T-helper 2 cell (primary cell): Measurements from ENCODE around the gene CSNK2A3.

ENCODE experiments used
- DNase-seq, 5 experiments: peaks; one replicate each; pipeline versions ENCODE4 v3.0.0 to v3.0.0-alpha.2; 2012 to 2022

Gene CSNK2A3

DNA sequence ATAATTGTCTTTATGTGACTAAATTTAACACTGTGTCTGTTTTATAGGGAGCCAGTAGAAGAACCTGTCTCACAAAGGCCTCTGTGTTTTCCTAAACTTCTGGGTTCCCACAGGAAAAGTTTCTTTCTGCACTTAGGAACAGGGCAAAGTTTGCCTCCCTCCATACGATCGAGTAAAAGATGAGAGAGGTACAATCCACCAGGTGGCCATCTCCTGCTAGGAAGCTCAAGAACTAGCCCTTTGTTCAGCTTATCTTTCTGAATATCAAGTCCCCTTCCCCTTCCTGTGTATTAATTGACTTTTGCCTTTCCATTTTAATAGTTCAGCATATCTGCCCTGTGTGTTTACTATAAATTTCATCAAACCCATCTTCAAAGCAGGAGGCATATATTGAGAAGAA lies 18.0 kb downstream of the CSNK2A3 start:
- DNase-seq = no peak

DNA sequence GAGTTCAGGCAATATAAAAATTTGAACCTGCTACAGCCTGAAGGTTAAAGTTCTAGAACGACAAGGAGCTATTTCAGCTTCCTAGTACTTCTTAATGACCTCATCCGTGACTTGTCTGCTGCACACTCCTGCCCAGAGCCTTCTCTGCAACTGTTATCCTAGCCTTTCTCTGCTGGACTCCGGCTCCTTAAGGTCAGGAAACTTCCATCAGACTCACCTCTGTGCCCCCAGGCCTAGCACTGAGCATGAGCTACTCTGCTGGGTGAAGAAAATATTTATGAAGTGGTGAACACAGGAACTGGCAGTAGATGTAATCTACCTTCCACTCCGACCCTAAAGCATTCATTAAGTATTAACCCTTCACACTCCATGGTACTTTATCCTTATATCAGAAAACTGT lies 18.4 kb downstream of the CSNK2A3 start:
- DNase-seq = no peak

DNA sequence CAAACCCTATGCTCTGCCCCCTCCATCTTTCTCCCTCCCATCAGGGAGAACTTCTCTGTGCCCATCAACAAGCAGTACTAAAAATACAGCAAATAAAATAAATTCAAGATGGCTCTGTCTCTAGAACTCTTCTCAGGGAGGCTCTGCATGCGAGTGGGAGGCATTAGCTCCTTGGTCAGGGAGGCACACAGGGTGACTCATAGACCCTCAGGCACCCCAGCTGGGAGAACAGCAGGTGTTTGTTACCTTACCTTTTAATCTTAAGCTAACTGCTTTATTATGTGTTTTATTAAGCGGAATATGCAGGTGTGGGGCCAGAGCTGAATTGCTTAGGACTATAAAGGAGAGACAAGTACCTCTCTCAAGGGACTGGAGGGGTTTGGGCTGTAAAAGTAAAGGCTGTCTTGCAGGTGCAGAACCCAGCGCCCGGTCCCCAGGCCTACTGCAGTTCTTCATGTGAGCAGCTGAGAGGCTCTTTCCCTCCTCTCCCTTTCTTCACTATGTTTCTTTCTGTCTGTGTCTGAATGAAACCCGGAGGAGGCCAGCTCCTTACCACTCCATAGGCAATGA lies 20.8 kb downstream of the CSNK2A3 start:
- DNase-seq = no peak

DNA sequence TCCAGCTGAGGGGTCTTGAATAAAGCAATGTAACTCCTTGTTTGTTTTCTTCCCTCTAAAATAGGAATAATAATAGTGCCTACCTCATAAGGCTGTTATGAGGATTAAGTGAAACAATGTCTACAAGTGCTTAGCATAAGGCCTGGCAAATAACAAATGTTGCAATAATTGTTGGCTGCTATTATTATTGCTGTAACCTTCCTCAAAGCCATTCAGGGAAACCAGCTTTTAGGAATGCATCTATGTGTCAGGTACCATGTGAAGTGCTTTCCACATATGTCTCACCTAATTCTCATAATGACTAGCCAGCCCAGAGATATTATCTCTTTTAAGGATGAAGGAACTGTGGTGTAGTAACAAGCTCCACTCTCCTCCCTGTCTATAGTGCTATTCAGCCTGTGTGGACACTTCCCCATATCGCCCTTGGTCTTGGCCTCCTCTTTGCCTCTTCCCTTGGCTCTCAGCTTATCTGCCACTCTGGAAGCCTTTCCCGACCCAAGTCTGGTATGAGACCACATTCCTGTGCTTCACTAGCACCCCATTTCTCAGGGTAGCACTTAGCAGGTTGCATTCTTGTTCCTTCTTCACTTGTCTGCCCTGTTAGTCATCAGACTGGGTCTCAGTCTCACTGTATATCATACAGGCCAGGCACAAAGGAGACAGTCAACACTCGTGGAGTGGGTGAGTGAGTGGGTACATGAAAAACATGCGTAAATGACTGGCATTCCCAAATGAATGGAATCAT lies 23.8 kb downstream of the CSNK2A3 start:
- no peak for DNase-seq

DNA sequence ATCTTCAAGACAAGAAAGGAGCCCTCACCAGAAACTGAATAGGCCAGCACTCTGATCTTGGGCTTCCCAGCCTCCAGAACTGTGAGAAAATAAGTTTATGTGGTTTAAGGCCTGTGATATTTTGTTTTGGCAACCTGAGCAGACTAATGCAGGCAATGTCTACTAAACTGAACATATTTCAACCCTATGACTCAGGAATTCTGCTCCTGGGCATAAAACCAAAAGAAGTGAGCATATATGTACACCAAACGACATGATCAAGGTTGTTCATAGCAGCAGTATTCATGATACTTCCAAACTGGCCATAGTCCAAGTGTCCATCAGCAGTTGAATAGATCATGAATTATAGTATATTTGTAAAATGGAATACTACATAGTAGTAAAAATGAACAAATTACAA lies 29.0 kb downstream of the CSNK2A3 start:
- DNase-seq = no peak

DNA sequence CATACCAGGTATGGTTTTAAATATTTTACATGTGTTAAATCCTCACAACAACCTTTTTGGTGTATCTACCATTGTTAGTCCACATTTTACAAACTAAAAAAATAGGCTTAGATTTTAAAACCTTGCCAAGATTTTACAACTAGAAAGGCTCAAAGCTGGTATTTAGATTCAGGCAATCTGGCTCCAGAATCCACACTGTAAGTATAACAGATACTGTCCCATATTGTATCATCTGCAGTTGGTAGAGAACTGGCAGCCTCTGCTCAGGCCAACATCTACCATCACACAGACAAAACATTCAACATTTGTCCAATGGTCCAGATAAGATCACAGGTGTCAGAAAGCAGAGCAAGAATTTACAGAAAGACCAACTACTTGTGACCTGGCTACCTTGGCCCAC lies 30.9 kb downstream of the CSNK2A3 start:
- no peak for DNase-seq

DNA sequence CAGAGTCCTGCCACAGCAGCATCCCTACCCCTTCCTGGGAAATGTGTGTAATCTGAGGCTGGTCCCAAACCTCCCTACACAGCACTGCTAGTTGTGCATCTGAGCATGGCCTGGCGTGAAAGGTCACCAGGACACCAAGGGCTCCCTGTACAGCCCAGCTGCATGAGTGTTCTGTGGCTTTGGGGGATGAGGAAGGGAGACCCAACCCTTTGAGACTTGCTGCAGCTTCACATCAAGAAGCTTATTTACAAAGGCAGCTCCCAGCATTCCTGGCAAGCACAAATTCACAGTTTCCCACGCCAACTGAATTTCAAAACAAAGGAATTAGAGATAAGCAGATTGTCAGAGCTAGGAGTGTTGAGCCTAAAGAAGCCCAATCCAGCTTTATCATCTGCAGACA lies 32.2 kb downstream of the CSNK2A3 start:
- no peak for DNase-seq

DNA sequence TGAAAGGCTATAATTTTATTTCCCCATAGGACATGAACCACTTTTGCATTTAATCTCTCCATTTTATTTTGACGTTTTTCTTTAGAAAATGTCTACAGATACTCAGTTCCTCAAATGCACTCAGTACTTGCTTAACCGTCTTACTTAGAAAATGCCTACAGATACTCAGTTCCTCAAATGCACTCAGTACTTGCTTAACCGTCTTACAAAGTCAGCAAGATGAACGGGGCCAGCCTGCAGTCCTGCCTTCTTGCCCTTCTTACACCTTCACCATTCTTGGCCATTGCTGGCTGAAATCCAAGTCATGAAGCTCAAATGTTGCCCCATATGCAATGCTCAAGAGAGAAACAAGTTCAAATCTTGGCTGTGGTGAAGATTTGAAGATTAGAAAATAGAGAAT lies 34.1 kb downstream of the CSNK2A3 start:
- DNase-seq = no peak

DNA sequence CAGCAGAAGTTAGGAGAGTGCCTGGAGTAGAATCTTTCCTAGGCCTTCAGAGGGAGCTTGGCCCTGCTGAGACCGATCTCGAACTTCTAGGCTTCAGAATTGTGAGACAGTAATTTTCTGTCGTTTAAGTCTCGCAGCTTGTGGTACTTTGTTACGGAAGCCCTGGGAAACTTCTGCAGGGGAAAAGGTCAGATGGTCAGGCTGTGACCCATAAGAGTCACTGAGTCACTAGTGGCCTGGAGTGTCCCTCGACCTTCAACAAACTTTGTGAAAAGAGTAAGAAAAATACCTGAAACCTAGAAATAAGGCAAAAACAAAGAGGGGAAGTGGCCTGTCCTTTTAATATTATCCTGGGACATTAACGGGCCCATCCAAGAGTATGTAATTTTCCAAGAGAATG lies 34.6 kb downstream of the CSNK2A3 start:
- DNase-seq = no peak

DNA sequence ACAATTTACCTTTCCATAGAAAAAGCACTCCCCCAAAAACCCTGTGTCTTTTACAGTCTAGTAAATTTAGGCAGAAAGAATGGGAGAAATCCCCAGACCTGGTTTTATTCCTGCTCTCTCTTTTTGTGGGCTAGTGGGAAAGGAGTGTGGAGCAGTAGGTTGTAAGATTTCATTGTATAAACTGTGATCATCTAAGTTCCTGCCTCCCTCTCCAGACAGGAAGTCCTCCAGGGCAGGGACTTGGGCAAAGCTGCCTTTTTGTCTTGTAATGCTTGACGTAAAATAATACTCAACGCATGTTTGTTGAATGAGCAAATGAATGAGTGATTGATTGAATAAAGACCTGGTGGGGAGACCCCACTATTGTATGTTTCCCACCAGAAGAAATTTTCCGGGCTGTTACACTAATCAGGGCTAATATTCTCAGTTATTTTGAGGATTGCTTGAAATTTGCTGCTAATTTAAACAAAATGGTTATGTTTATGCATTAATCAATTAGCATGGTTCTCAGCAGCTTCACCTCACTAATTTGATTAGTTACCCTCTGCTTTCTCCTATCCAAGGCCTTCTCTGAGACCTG lies 36.3 kb downstream of the CSNK2A3 start:
- DNase-seq = no peak

DNA sequence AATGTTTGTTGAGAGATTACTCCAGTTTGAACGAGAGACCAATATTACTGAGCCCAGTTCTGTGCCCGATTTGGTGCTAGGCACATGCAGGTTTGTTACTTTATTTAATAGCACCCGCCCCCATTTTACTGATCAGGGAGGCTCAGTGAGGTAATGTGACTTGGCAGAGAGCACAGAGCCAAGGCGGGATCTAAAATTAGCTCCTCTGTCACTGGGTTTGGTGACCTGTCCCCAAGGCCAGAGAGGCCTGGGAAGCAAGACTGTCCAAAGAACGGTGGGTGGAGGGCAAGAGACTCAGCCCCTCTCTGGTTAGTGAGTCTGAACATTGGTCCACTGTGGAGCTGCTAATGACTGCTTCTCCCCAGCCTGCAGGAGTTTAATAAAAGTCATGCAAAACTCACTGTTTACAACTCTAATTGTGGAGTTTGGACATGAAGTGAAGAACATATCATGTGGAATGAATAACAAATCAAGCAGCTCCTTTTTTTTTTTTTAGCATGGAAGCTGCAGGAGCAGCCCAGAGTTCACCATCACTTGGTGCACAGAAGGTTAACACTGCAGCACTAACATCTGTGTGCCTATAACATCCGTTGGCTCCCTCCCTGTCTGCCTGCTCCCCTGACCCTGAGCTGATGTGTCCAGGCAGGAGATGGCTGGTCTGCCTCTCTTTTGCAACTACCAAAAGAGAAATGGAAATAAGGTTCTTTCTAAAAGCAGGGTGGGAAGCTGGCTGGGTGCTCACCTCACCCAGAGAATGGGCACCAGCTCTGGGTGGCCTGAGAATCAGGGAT lies 39.0 kb downstream of the CSNK2A3 start:
- no peak for DNase-seq

DNA sequence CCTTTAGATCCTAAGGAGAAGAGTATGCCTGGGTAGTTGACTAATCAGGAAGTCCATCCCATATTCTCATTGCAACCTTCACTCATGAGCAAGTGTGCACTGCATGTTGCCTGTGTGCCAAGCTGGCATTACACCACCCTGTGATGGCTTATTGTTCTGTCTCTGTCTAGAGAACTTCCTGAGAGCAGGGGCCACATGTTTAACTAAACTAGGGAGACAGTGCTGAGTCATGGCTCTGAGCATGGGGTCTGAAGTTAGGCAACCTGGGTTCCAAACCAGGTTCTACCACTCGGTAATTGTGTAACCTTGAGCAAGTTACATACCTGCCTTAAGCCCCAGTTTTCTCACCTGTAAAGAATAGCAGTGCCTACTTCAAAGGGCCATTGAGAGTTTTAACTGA lies 39.6 kb downstream of the CSNK2A3 start:
- no peak for DNase-seq

DNA sequence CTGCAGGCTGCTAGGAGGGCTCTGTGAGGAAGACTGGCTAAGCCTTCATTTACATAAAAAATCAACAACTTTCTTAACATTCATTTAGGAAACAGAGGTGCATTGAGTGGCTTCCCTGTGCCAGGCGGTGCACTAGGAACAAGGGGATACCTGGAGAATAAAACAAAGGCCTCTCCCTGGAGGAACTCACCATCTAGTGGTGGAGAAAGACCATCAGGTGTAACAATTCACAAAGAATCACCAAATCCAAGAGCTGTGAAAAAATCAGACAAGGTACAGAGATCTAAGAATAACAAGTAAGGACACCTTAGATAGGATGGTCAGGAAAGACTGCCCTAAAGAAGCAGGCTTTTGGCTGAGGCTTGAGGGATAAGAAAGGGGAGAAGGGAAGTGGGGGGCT lies 40.3 kb downstream of the CSNK2A3 start:
- DNase-seq = no peak

DNA sequence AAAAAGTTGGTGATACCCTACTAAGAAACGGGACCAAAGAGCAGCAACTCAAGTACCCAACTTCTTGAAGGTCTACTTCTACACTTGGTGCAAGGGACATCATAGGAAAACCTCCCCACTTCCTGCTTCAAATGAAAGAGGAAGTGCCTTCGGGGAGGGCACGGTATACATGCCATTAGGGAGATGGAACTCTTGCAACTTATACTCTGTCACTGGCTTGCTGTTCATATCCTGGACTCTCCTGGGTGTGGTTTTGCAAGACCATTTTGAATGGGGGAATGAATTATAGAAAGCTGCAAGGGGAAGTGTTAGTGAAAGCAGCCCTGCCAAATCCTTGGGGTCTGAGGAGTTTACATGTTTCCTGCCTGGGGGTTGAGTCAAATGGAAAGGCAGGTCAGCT lies 41.9 kb downstream of the CSNK2A3 start:
- DNase-seq = peak in 1 of 5 experiments; percentile 26

DNA sequence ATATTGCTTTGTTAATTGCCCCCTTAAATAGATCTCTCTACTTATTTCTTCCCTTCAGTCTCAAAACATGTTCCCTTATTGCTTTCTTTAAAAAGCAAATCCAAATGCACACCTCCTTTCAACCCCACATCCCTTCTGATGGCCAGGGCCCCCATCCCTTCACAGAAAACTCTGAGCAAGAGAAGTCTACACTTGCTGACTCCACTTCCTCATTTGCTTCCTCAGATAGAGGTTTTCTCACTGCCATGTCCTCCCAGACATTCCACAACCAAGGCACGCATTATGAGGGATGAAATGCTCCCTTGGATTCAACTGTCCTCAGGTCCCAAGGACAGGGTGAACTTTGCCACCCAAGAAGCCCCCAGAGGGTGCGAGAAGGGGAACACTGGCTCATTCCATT lies 43.1 kb downstream of the CSNK2A3 start:
- DNase-seq = no peak

DNA sequence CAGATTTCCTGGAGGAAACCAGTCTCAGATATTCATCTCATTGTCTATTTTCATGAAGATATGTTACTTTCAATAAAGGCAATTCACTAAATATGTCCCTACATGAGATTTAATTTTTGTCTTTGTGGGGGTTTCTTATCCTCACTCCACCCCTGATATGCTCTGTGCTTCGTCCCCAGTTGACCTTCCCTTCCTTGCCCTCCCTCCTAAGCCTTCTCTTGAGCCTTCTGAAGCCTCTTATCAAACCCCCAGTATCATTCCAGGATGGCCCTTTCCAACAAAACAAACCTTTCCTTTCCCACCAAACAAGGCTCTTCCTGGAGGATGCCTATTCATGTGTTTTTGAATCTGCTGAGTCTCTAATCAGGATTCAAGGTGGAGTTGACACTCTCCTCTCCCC lies 44.8 kb downstream of the CSNK2A3 start:
- DNase-seq = no peak

DNA sequence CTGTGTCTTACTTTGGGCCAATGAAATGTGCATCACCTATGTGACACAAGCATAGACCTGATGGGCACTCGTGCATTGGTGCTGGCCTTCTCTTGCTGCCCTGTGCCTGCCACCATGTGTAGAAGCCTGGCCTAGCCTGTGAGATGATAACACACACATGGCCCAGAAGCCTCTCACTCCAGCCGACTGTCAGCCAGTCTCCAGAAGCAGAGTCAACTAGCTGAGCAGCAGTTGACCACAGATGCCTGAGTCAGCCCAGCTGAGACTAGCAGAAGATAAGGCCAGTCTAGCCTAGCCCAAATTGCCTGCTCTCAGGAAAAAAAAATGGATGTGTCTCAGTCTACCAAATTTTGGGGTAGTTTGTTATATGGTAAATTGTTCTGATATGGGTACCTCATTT lies 46.2 kb downstream of the CSNK2A3 start:
- no peak for DNase-seq

DNA sequence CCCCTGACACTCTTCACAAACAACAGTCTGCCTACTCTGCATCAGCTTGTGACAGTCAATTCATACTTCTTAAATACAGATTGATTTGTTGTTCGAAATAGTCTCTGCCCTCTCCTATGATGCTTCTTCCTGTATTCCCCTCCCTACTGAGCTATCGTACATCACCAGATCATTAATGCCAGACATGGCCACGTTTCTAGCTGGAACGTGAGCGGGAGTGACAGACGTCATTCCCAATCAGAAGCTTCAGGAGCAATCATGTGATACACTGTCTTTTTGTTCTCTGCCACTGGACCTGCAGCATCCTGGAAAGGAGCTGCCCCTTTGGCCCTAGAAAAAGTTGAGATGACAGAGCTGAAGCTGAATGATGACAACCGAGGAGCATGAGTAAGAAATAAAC lies 48.5 kb downstream of the CSNK2A3 start:
- no peak for DNase-seq

DNA sequence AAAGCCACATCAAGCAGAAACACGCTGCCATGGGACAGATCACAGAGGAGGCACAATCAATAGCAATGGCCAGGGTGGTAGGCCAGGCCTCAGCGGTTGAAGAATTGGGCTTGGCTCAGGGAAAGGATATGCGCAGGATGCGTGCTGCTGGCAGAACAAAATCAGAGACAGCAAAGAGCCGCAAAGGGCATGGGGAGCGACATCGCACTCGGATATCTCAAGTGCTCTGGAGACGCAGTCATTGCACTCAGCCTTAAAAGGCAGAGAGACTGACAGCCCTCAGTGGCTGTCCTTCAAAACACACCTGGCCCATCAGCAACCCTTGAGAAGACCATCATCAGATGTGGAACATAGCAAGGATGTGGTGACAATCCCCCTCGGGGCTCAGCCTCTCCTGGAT lies 50.5 kb downstream of the CSNK2A3 start:
- no peak for DNase-seq
